NB4 (cell line): ENCODE data around the gene USP3.

Experiments used
- MYC ChIP-seq: IDR thresholded peaks from 2 replicates; pipeline ENCODE4 v1.6.1; 2011; ENCODE audit warnings: low read depth, low read length
- POLR2A ChIP-seq: IDR thresholded peaks from 2 replicates; pipeline ENCODE4 v1.6.1; 2011; ENCODE audit warnings: mild to moderate bottlenecking; ENCODE audit not compliant: insufficient read length; ENCODE audit errors: extremely low read depth
- TF ChIP-seq, protein P1 (sequence below): IDR thresholded peaks from one replicate; pipeline ENCODE4 v1.5.1; 2012; ENCODE audit warnings: low read depth, low read length
- TF ChIP-seq, protein P2 (sequence below): IDR thresholded peaks from 2 replicates; pipeline ENCODE4 v1.6.1; 2011; ENCODE audit warnings: low read depth, low read length

DNA sequence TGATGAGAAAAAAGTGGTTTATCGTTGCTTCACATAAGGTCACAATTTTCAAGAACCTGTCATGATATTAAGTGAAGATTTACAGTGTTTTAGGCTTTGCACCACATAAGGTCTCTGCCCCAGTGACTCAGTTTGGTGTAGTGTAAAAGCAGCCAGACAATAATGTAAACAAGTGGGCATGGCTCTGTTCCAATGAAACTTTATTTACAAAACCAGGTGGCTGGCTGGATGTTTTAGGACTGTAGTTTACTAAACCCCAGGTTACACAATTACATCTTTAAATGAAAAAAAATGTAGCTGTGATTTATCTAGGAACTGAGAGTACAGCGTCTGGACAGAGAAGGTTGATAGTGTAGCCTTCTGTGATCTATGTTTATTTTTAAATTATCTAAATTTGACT, 83.1 kb downstream of the USP3 start:
- TF ChIP-seq MYC (no peak), POLR2A (no peak)
- TF ChIP-seq, protein P1, sequence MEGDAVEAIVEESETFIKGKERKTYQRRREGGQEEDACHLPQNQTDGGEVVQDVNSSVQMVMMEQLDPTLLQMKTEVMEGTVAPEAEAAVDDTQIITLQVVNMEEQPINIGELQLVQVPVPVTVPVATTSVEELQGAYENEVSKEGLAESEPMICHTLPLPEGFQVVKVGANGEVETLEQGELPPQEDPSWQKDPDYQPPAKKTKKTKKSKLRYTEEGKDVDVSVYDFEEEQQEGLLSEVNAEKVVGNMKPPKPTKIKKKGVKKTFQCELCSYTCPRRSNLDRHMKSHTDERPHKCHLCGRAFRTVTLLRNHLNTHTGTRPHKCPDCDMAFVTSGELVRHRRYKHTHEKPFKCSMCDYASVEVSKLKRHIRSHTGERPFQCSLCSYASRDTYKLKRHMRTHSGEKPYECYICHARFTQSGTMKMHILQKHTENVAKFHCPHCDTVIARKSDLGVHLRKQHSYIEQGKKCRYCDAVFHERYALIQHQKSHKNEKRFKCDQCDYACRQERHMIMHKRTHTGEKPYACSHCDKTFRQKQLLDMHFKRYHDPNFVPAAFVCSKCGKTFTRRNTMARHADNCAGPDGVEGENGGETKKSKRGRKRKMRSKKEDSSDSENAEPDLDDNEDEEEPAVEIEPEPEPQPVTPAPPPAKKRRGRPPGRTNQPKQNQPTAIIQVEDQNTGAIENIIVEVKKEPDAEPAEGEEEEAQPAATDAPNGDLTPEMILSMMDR = no peak
- TF ChIP-seq, protein P2, sequence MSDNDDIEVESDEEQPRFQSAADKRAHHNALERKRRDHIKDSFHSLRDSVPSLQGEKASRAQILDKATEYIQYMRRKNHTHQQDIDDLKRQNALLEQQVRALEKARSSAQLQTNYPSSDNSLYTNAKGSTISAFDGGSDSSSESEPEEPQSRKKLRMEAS = no peak
